Neural progenitor cell (in vitro differentiated cells): Measurements from ENCODE around the gene MYCT1. TPM values are rescaled to one million over a fixed set of nuclear protein-coding genes. Genes with fewer than 3 reads are reported as not detected.

Experiments used
- DNase-seq: peaks from one replicate; pipeline ENCODE4 v3.0.0-alpha.2; 2016; ENCODE audit warnings: low spot score
- H2AFZ ChIP-seq: fragments of 200-600 bp; sonication (generic); replicated peaks from 2 replicates; pipeline ENCODE4 v1.6.1; 2016; ENCODE audit warnings: antibody characterized with exemption
- H3F3A ChIP-seq: fragments of 200-600 bp; sonication (generic); 2 replicates; pipeline ENCODE4 v1.6.1; 2016; ENCODE audit warnings: antibody characterized with exemption, low read depth
- H3K27ac ChIP-seq: fragments of 200-600 bp; sonication (generic); 2 replicates; pipeline ENCODE4 v1.5.1; 2016; ENCODE audit warnings: mild to moderate bottlenecking
- H3K27me3 ChIP-seq: fragments of 200-600 bp; sonication (generic); 2 replicates; pipeline ENCODE4 v1.6.1; 2016; ENCODE audit warnings: mild to moderate bottlenecking, moderate library complexity
- H3K36me3 ChIP-seq: fragments of 200-600 bp; sonication (generic); 2 replicates; pipeline ENCODE4 v1.5.1; 2016
- H3K4me1 ChIP-seq: fragments of 200-600 bp; sonication (generic); 2 replicates; pipeline ENCODE4 v1.6.1; 2016; ENCODE audit warnings: mixed run types
- H3K4me2 ChIP-seq: fragments of 200-600 bp; sonication (generic); 2 replicates; pipeline ENCODE4 v1.6.1; 2016
- H3K4me3 ChIP-seq: fragments of 200-600 bp; sonication (generic); 2 replicates; pipeline ENCODE4 v1.5.1; 2016
- H3K79me2 ChIP-seq: fragments of 200-600 bp; sonication (generic); 2 replicates; pipeline ENCODE4 v1.6.1; 2016; ENCODE audit warnings: low read depth
- H3K9ac ChIP-seq: fragments of 200-600 bp; sonication (generic); 2 replicates; pipeline ENCODE4 v1.6.1; 2016
- H3K9me3 ChIP-seq: fragments of 200-600 bp; sonication (generic); 2 replicates; pipeline ENCODE4 v1.5.1; 2016; ENCODE audit warnings: low read depth
- H4K20me1 ChIP-seq: fragments of 200-600 bp; sonication (generic); 2 replicates; pipeline ENCODE4 v1.6.1; 2016; ENCODE audit warnings: low read depth
- H3K27ac Mint-ChIP-seq: 3 replicates; pipeline ENCODE4 v1.8.0; 2021; ENCODE audit warnings: mixed read lengths
- H3K27me3 Mint-ChIP-seq: 2 replicates; pipeline ENCODE4 v1.8.0; 2022; ENCODE audit warnings: low read depth, mild to moderate bottlenecking, inconsistent platforms, moderate library complexity, mixed read lengths; ENCODE audit not compliant: insufficient read depth
- H3K36me3 Mint-ChIP-seq: 3 replicates; pipeline ENCODE4 v1.8.0; 2021; ENCODE audit warnings: mixed read lengths
- H3K4me1 Mint-ChIP-seq: 3 replicates; pipeline ENCODE4 v1.8.0; 2021; ENCODE audit warnings: mixed read lengths
- H3K4me3 Mint-ChIP-seq: 3 replicates; pipeline ENCODE4 v1.8.0; 2021; ENCODE audit warnings: mild to moderate bottlenecking, moderate library complexity, mixed read lengths
- H3K9me3 Mint-ChIP-seq: 3 replicates; pipeline ENCODE4 v1.8.0; 2020; ENCODE audit warnings: mixed read lengths
- CTCF ChIP-seq: fragments of 200-600 bp; sonication (generic); IDR thresholded peaks from 2 replicates; pipeline ENCODE4 v1.5.1; 2017; ENCODE audit warnings: antibody characterized with exemption, mild to moderate bottlenecking
- EZH2 ChIP-seq: fragments of 200-600 bp; sonication (generic); IDR thresholded peaks from 2 replicates; pipeline ENCODE4 v1.6.1; 2017; ENCODE audit warnings: antibody characterized with exemption, mild to moderate bottlenecking, moderate library complexity
- EZH2phosphoT487 ChIP-seq: fragments of 200-600 bp; sonication (generic); IDR thresholded peaks from 2 replicates; pipeline ENCODE4 v1.6.1; 2017; ENCODE audit warnings: antibody characterized with exemption
- total RNA-seq: library from RNA; depleted of rRNA; stranded (reverse); fragments of >200 nt; gene quantifications from 2 replicates; pipeline ENCODE4 v1.2.3, GENCODE V29; 2015; ENCODE audit warnings: low replicate concordance

MYCT1 gene
- total RNA-seq, 1 donor from 2014 or later: not detected

GRCh38 chr6:152769159-152769558 is 71.5 kb downstream of the MYCT1 start:
- H3K4me3 Mint-ChIP-seq: no peak overlapping the region
- H3K4me1 ChIP-seq: no peaks in the 10 kb centered on the region
- DNase-seq: no peak

GRCh38 chr6:152769993-152770392 is 72.3 kb downstream of the MYCT1 start:
- DNase-seq: no peak
- H3K4me1 ChIP-seq: no peaks in the 10 kb centered on the region
- H3K27ac Mint-ChIP-seq: no peak overlapping the region
- H3K4me1 Mint-ChIP-seq: no peaks in the 10 kb centered on the region
- H3F3A ChIP-seq: no peaks in the 10 kb centered on the region
- no peaks in the 10 kb centered on the region for H3K9me3 Mint-ChIP-seq
- no peaks in the 10 kb centered on the region for H3K79me2 ChIP-seq
- no peak overlapping the region for H3K4me3 Mint-ChIP-seq
- H3K27me3 ChIP-seq: no peaks in the 10 kb centered on the region
- TF ChIP-seq EZH2phosphoT487: no peak
- no peak for TF ChIP-seq CTCF
- H4K20me1 ChIP-seq: no peaks in the 10 kb centered on the region
- no peaks in the 10 kb centered on the region for H3K36me3 ChIP-seq
- no peak overlapping the region for H3K4me2 ChIP-seq
- H3K9me3 ChIP-seq: no peaks in the 10 kb centered on the region
- H3K36me3 Mint-ChIP-seq: no peaks in the 10 kb centered on the region
- H2AFZ ChIP-seq: no peak overlapping the region
- no peak overlapping the region for H3K27ac ChIP-seq
- H3K9ac ChIP-seq: no peak overlapping the region
- H3K27me3 Mint-ChIP-seq: peaks cover 2% of the 10 kb centered on the region
- H3K4me3 ChIP-seq: no peak overlapping the region

More at GRCh38 chr6:152769159-152769558, 71.5 kb downstream of the MYCT1 start:
- no peak overlapping the region for H3K4me3 ChIP-seq
- TF ChIP-seq EZH2: no peak
- no peak for TF ChIP-seq EZH2phosphoT487
- TF ChIP-seq CTCF: no peak
- H3K9me3 ChIP-seq: no peaks in the 10 kb centered on the region
- H3K27me3 ChIP-seq: no peaks in the 10 kb centered on the region
- H3K4me1 Mint-ChIP-seq: no peaks in the 10 kb centered on the region
- H2AFZ ChIP-seq: no peak overlapping the region
- H4K20me1 ChIP-seq: no peaks in the 10 kb centered on the region
- no peak overlapping the region for H3K27ac Mint-ChIP-seq
- no peaks in the 10 kb centered on the region for H3F3A ChIP-seq
- H3K9me3 Mint-ChIP-seq: no peaks in the 10 kb centered on the region
- H3K36me3 Mint-ChIP-seq: no peaks in the 10 kb centered on the region
- H3K79me2 ChIP-seq: no peaks in the 10 kb centered on the region
- peaks cover 2% of the 10 kb centered on the region for H3K27me3 Mint-ChIP-seq
- no peak overlapping the region for H3K4me2 ChIP-seq
- H3K9ac ChIP-seq: no peak overlapping the region
- no peaks in the 10 kb centered on the region for H3K36me3 ChIP-seq
- no peak overlapping the region for H3K27ac ChIP-seq

- Mint-ChIP-seq H3K27me3 (peaks cover 2% of the 10 kb centered on the region), H3K4me3 (no peak overlapping the region), H3K36me3 (no peaks in the 10 kb centered on the region), H3K4me1 (no peaks in the 10 kb centered on the region), H3K27ac (no peak overlapping the region), H3K9me3 (no peaks in the 10 kb centered on the region)
- Histone ChIP-seq H3K4me3 (no peak overlapping the region), H3K4me1 (no peaks in the 10 kb centered on the region), H2AFZ (no peak overlapping the region), H3K27me3 (no peaks in the 10 kb centered on the region), H3F3A (no peaks in the 10 kb centered on the region), H3K9me3 (no peaks in the 10 kb centered on the region), H3K79me2 (no peaks in the 10 kb centered on the region), H3K9ac (no peak overlapping the region), H3K36me3 (no peaks in the 10 kb centered on the region), H3K4me2 (no peak overlapping the region), H3K27ac (no peak overlapping the region), H4K20me1 (no peaks in the 10 kb centered on the region)
- TF ChIP-seq EZH2 (no peak), CTCF (no peak), EZH2phosphoT487 (no peak)
- DNase-seq: no peak
Measured at GRCh38 chr6:152771061-152771687, 73.5 kb downstream of the MYCT1 start.

Other genes with a start within 250 kb of the MYCT1 start
- 4.5 and 6.0 TPM in 2 replicates for gene SYNE1, start 60.5 kb upstream of the MYCT1 start, total RNA-seq
- gene VIP, start 52.9 kb downstream of the MYCT1 start, total RNA-seq: not detected in 2 replicates